ENCODE data around the gene PCOLCE2. TPM values are rescaled to one million over a fixed set of nuclear protein-coding genes. Genes with fewer than 3 reads are reported as not detected.

The PCOLCE2 gene
- total and polyA plus RNA-seq, 2 donors (not counting 1 experiment from before 2014, with no cell fraction given): 4.8 to 26.3 TPM

- no peaks in the 10 kb centered on the region for H3K4me1 ChIP-seq (ENCODE audit: control insufficient read depth, extremely low read depth, insufficient read depth, low read length)
- no peak overlapping the region for H3K27ac ChIP-seq (ENCODE audit: insufficient read depth, low read length)
- TF ChIP-seq EZH2 (IDR thresholded peaks at IDR 0.05; ENCODE audit: low read length, missing control alignments): no peak
- TF ChIP-seq, protein P1, sequence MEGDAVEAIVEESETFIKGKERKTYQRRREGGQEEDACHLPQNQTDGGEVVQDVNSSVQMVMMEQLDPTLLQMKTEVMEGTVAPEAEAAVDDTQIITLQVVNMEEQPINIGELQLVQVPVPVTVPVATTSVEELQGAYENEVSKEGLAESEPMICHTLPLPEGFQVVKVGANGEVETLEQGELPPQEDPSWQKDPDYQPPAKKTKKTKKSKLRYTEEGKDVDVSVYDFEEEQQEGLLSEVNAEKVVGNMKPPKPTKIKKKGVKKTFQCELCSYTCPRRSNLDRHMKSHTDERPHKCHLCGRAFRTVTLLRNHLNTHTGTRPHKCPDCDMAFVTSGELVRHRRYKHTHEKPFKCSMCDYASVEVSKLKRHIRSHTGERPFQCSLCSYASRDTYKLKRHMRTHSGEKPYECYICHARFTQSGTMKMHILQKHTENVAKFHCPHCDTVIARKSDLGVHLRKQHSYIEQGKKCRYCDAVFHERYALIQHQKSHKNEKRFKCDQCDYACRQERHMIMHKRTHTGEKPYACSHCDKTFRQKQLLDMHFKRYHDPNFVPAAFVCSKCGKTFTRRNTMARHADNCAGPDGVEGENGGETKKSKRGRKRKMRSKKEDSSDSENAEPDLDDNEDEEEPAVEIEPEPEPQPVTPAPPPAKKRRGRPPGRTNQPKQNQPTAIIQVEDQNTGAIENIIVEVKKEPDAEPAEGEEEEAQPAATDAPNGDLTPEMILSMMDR (conservative IDR thresholded peaks at IDR 0.05 in 1 of 2, IDR thresholded peaks at IDR 0.05 in 1 of 2; ENCODE audit: low read depth in 1 of 2, low read length in 2 of 2): peak; percentile 57 to 67
- H4K20me1 ChIP-seq (ENCODE audit: control insufficient read depth, extremely low read depth, insufficient read depth, low read length): no peaks in the 10 kb centered on the region
- H3K4me2 ChIP-seq (ENCODE audit: extremely low read depth, insufficient read depth, low read length): no peak overlapping the region
- H3K9me3 ChIP-seq (ENCODE audit: control insufficient read depth, insufficient read depth, low read depth, low read length): no peaks in the 10 kb centered on the region
- no peak overlapping the region for H3K4me3 ChIP-seq (replicated peaks in 1 of 4; ENCODE audit: control extremely low read depth in 1 of 4, insufficient read depth in 1 of 4, low read depth in 3 of 4, low read length in 4 of 4)
- no peaks in the 10 kb centered on the region for H3K79me2 ChIP-seq (ENCODE audit: control insufficient read depth, insufficient read depth, low read length)
- H3K27me3 ChIP-seq (ENCODE audit: control insufficient read depth, insufficient read depth, low read length): no peaks in the 10 kb centered on the region
- H2AFZ ChIP-seq (ENCODE audit: low read length): no peak overlapping the region
- DNase-seq (ENCODE audit: low read depth in 2 of 2): peak; percentile 51 to 62
- H3K36me3 ChIP-seq (ENCODE audit: control insufficient read depth, insufficient read depth, low read length): no peaks in the 10 kb centered on the region
- no peak overlapping the region for H3K9ac ChIP-seq (ENCODE audit: insufficient read depth, low read length)
Observed at GRCh38 chr3:142844339-142844977, 44.4 kb downstream of the PCOLCE2 start.

GRCh38 chr3:142839831-142840230, 49.1 kb downstream of the PCOLCE2 start:
- Histone ChIP-seq H3K27me3 (ENCODE audit: control insufficient read depth, insufficient read depth, low read length) (no peaks in the 10 kb centered on the region), H3K4me1 (ENCODE audit: control insufficient read depth, extremely low read depth, insufficient read depth, low read length) (no peaks in the 10 kb centered on the region), H4K20me1 (ENCODE audit: control insufficient read depth, extremely low read depth, insufficient read depth, low read length) (no peaks in the 10 kb centered on the region), H3K27ac (ENCODE audit: insufficient read depth, low read length) (no peak overlapping the region), H3K9me3 (ENCODE audit: control insufficient read depth, insufficient read depth, low read depth, low read length) (no peaks in the 10 kb centered on the region), H3K9ac (ENCODE audit: insufficient read depth, low read length) (no peak overlapping the region), H3K4me2 (ENCODE audit: extremely low read depth, insufficient read depth, low read length) (no peak overlapping the region), H3K4me3 (replicated peaks in 1 of 4; ENCODE audit: control extremely low read depth in 1 of 4, insufficient read depth in 1 of 4, low read depth in 3 of 4, low read length in 4 of 4) (no peak overlapping the region), H2AFZ (ENCODE audit: low read length) (no peak overlapping the region), H3K79me2 (ENCODE audit: control insufficient read depth, insufficient read depth, low read length) (no peaks in the 10 kb centered on the region), H3K36me3 (ENCODE audit: control insufficient read depth, insufficient read depth, low read length) (no peaks in the 10 kb centered on the region)
- DNase-seq (ENCODE audit: low read depth in 2 of 2): no peak
- TF ChIP-seq, protein P1 (conservative IDR thresholded peaks at IDR 0.05 in 1 of 2, IDR thresholded peaks at IDR 0.05 in 1 of 2; ENCODE audit: low read depth in 1 of 2, low read length in 2 of 2): no peak
- no peak for TF ChIP-seq EZH2 (IDR thresholded peaks at IDR 0.05; ENCODE audit: low read length, missing control alignments)

GRCh38 chr3:142837526-142837925, 51.4 kb downstream of the PCOLCE2 start:
- Histone ChIP-seq H3K9ac (ENCODE audit: insufficient read depth, low read length) (no peak overlapping the region), H4K20me1 (ENCODE audit: control insufficient read depth, extremely low read depth, insufficient read depth, low read length) (no peaks in the 10 kb centered on the region), H3K27me3 (ENCODE audit: control insufficient read depth, insufficient read depth, low read length) (no peaks in the 10 kb centered on the region), H3K4me2 (ENCODE audit: extremely low read depth, insufficient read depth, low read length) (no peak overlapping the region), H3K79me2 (ENCODE audit: control insufficient read depth, insufficient read depth, low read length) (no peaks in the 10 kb centered on the region), H2AFZ (ENCODE audit: low read length) (no peak overlapping the region), H3K27ac (ENCODE audit: insufficient read depth, low read length) (no peak overlapping the region), H3K36me3 (ENCODE audit: control insufficient read depth, insufficient read depth, low read length) (no peaks in the 10 kb centered on the region), H3K4me3 (replicated peaks in 1 of 4; ENCODE audit: control extremely low read depth in 1 of 4, insufficient read depth in 1 of 4, low read depth in 3 of 4, low read length in 4 of 4) (no peak overlapping the region), H3K9me3 (ENCODE audit: control insufficient read depth, insufficient read depth, low read depth, low read length) (no peaks in the 10 kb centered on the region), H3K4me1 (ENCODE audit: control insufficient read depth, extremely low read depth, insufficient read depth, low read length) (no peaks in the 10 kb centered on the region)
- TF ChIP-seq EZH2 (IDR thresholded peaks at IDR 0.05; ENCODE audit: low read length, missing control alignments): no peak
- TF ChIP-seq, protein P1 (conservative IDR thresholded peaks at IDR 0.05 in 1 of 2, IDR thresholded peaks at IDR 0.05 in 1 of 2; ENCODE audit: low read depth in 1 of 2, low read length in 2 of 2): no peak
- DNase-seq (ENCODE audit: low read depth in 2 of 2): no peak
